Activated CD4-positive, alpha-beta T cell treated with anti-CD3 and anti-CD28 coated beads for 4 hours (primary cell): ENCODE data around the gene FAM229A.

Experiments used
- DNase-seq, 2 donors: peaks; one replicate each; pipeline ENCODE4 v3.0.0-alpha.2; 2020

Gene FAM229A

GRCh38 chr1:32327204-32327603 lies 35.1 kb downstream of the FAM229A start:
- DNase-seq, result no peak

DNA sequence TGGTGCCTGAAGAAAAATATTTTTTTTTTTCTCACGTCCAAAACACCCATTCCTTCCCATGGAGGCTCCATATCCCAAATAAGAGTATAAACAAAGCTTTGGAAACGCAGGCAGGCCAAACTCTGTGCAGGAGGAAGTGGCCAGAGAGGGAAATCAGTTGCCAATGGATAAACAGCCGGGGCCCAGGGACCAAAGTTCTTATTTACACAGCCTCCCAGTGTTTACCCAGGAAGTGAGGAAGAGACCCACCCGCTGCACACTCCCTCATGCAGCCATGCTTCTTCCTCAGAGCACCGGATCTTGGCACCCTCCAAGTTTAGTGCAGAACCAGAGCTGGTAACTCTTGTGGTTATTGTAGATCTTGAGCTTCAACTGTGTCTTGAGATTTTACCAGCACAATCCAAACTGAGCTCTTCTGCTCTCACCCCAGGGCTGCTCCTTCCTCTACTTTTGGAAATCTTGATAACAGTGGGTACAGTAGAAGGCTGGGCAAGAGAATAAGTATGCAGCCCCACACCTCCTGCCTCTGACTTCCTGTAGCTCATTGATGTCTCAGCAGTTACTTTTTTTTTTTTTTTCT lies 40.5 kb downstream of the FAM229A start:
- peak in 1 of 2 donors; percentile 18 for DNase-seq

GRCh38 chr1:32318127-32318869 lies 44.0 kb downstream of the FAM229A start:
- DNase-seq, result no peak

GRCh38 chr1:32316903-32317277 lies 45.4 kb downstream of the FAM229A start:
- DNase-seq, result no peak

GRCh38 chr1:32311709-32312393 lies 50.4 kb downstream of the FAM229A start:
- no peak for DNase-seq
